HL-60 (cell line): ENCODE results near the gene PIGP.

Experiments
- POLR2AphosphoS5 ChIP-seq: IDR thresholded peaks from 2 replicates; pipeline ENCODE4 v1.6.1; 2012; ENCODE audit warnings: low read depth
- TF ChIP-seq, protein P1 (sequence below): IDR thresholded peaks from one replicate; pipeline ENCODE4 v1.5.1; 2011; ENCODE audit warnings: low read length, control low read depth, inconsistent platforms; ENCODE audit not compliant: insufficient read depth
- TF ChIP-seq, protein P2 (sequence below): IDR thresholded peaks from 2 replicates; pipeline ENCODE4 v1.6.1; 2012; ENCODE audit warnings: low read depth; ENCODE audit not compliant: insufficient replicate concordance

DNA sequence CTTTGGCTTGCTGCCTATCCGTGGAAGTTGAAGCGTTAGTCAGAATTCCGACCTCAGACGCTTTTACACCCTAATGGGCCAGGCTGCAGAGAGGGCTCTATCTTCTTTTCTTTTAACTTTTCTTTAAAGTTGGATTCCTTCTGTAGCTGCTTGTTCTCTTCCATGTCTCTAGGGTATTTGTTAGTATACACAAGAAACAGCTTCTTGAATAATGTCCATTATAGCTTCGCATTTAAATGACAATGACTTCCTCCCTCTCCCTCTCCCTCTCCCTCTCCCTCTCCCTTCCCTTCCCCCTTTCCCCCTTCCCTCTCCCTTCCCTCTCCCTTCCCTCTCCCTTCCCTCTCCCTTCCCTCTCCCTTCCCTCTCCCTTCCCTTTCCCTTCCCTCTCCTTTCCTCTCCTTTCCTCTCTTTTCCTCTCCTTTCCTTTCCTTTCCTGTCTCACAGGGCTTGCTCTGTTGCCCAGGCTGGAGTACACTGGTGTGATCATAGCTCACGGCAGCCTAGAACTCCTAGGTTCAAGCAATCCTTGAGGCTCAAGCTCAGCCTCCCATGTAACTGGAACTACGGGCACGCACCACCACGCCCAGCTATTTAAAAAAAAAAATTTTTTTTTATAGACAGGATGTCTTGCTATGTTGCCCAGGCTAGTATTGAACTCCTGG lies 33.3 kb downstream of the PIGP start:
- TF ChIP-seq, protein P1, sequence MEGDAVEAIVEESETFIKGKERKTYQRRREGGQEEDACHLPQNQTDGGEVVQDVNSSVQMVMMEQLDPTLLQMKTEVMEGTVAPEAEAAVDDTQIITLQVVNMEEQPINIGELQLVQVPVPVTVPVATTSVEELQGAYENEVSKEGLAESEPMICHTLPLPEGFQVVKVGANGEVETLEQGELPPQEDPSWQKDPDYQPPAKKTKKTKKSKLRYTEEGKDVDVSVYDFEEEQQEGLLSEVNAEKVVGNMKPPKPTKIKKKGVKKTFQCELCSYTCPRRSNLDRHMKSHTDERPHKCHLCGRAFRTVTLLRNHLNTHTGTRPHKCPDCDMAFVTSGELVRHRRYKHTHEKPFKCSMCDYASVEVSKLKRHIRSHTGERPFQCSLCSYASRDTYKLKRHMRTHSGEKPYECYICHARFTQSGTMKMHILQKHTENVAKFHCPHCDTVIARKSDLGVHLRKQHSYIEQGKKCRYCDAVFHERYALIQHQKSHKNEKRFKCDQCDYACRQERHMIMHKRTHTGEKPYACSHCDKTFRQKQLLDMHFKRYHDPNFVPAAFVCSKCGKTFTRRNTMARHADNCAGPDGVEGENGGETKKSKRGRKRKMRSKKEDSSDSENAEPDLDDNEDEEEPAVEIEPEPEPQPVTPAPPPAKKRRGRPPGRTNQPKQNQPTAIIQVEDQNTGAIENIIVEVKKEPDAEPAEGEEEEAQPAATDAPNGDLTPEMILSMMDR, result no peak
- TF ChIP-seq POLR2AphosphoS5, result no peak
- TF ChIP-seq, protein P2, sequence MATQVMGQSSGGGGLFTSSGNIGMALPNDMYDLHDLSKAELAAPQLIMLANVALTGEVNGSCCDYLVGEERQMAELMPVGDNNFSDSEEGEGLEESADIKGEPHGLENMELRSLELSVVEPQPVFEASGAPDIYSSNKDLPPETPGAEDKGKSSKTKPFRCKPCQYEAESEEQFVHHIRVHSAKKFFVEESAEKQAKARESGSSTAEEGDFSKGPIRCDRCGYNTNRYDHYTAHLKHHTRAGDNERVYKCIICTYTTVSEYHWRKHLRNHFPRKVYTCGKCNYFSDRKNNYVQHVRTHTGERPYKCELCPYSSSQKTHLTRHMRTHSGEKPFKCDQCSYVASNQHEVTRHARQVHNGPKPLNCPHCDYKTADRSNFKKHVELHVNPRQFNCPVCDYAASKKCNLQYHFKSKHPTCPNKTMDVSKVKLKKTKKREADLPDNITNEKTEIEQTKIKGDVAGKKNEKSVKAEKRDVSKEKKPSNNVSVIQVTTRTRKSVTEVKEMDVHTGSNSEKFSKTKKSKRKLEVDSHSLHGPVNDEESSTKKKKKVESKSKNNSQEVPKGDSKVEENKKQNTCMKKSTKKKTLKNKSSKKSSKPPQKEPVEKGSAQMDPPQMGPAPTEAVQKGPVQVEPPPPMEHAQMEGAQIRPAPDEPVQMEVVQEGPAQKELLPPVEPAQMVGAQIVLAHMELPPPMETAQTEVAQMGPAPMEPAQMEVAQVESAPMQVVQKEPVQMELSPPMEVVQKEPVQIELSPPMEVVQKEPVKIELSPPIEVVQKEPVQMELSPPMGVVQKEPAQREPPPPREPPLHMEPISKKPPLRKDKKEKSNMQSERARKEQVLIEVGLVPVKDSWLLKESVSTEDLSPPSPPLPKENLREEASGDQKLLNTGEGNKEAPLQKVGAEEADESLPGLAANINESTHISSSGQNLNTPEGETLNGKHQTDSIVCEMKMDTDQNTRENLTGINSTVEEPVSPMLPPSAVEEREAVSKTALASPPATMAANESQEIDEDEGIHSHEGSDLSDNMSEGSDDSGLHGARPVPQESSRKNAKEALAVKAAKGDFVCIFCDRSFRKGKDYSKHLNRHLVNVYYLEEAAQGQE, result no peak
